Pancreas (tissue), 10 donors: ENCODE data around the gene RPP14. TPM values are rescaled to one million over a fixed set of nuclear protein-coding genes. Genes with fewer than 3 reads are reported as not detected.

ENCODE experiments used
- ATAC-seq, 4 donors: fragments of 200-7000 bp; cut with Tn5 transposase; one replicate each; pipeline versions ENCODE4 v1.8.0 to v1.9.1; 2020; ENCODE audit warnings: mild to moderate bottlenecking in 4 of 4, moderate library complexity in 4 of 4
- DNase-seq, 6 donors: peaks; one replicate each; pipeline ENCODE4 v3.0.0-alpha.2; 2020
- FAIRE-seq: peaks from 2 replicates; lab custom pipeline; 2012; peaks lifted over from hg19 to GRCh38; lab: Jason Lieb, UNC
- H3K27ac ChIP-seq, 4 donors: fragments of 200-600 bp; sonication (generic); 1 replicate in 3 of 4; 2 replicates in 1 of 4; pipeline versions ENCODE4 v1.5.0 to v1.8.0; 2020
- H3K27me3 ChIP-seq, 4 donors: fragments of 200-600 bp; one replicate each; pipeline ENCODE4 v1.8.0; 2021
- H3K36me3 ChIP-seq, 3 donors: fragments of 200-600 bp; sonication (generic) in 1 of 3; one replicate each; pipeline versions ENCODE4 v1.5.0 to v1.8.0; 2020 to 2021
- H3K4me1 ChIP-seq, 3 donors: fragments of 200-600 bp; one replicate each; pipeline ENCODE4 v1.8.0; 2021
- H3K4me3 ChIP-seq, 4 donors: fragments of 200-600 bp; sonication (generic) in 2 of 4; one replicate each; pipeline versions ENCODE4 v1.5.0 to v1.8.0; 2020 to 2021
- H3K9me3 ChIP-seq, 4 donors: fragments of 200-600 bp; one replicate each; pipeline ENCODE4 v1.8.0; 2021
- CTCF ChIP-seq, 4 donors: fragments of 200-600 bp; sonication (generic) in 3 of 4; IDR thresholded peaks; one replicate each; pipeline versions ENCODE4 v1.5.0 to v1.8.0; 2021; ENCODE audit warnings: antibody characterized with exemption in 4 of 4
- WGBS, 2 donors: extraction: QIAGEN DNeasy Blood & Tissue Kit; methylation state at CpG; one replicate each; pipeline ENCODE4 v1.1.7; 2013; 5-methylcytosine and 5-hydroxymethylcytosine counted together
- intact Hi-C, 3 donors: fragments of 100-400 bp; cut with DNase I; formaldehyde crosslinking; loops; one replicate each; pipeline versions ENCODE4 v1.11.1 to v1.14.2; 2022
- polyA plus RNA-seq, 2 donors: library from polyadenylated mRNA; stranded (reverse); fragments of 200-250 nt; gene quantifications; one replicate each; pipeline ENCODE4 v1.2.3, GENCODE V29; 2013
- total RNA-seq, 6 donors: library from RNA; stranded (reverse); fragmentation: NEBNext Ultra II Directional in 4 of 6; extraction: Animal tissue kit (Norgen Biotek cat#: 25700) in 4 of 6; gene quantifications; one replicate each; pipeline versions ENCODE4 v1.2.1 to v1.2.4, GENCODE V29; 2021 to 2023
- donor health status: healthy with polysubstance abuse.
- donor health status: DM: no; HTN: no; CAD: no; lungs with moderate emphysema.
- donor health status: DM: no; HTN: no; CAD: no.
- donor health status: control.
- donor health status: control.
- donor health status: Bipolar disorder and iron deficiency.
- donor health status: DM: yes; HTN: yes; CAD: no.
- donor health status: DM: no; HTN: no; CAD: no.
- donor health status: DM: no; HTN: no; CAD: no.
- donor health status: DM: yes; HTN: yes; CAD: no.

Gene RPP14
- total and polyA plus RNA-seq, 8 donors, result 5.0 to 8.1 (median 6.7) TPM

GRCh38 chr3:58323529-58324390 is 17.7 kb downstream of the RPP14 start:
- 60 to 61% methylated on average over 3 of the region's 3 CpGs for WGBS, 2 donors
- Histone ChIP-seq H3K36me3 (peaks cover 0 to 4% (median under 1%) of the 10 kb centered on the region in 3 donors), H3K9me3 (no peaks in the 10 kb centered on the region), H3K27me3 (no peaks in the 10 kb centered on the region), H3K4me3 (no peak overlapping the region), H3K27ac (no peak overlapping the region), H3K4me1 (peaks cover 5 to 10% (median 7%) of the 10 kb centered on the region in 3 donors)
- DNase-seq (no peak), ATAC-seq (peak in 3 of 4 donors; percentile 7 to 72 (median 64)), FAIRE-seq (no peak)
- no peak for TF ChIP-seq CTCF (IDR thresholded peaks at IDR 0.05)
- intact Hi-C loops, result no loop called here

GRCh38 chr3:58324391-58325390 is 18.6 kb downstream of the RPP14 start:
- intact Hi-C loops, result loop anchor here in 1 of 3 donors (5.0 kb wide), 1 partner anchor 88 kb away; no protein-coding TSS in a partner anchor
- Histone ChIP-seq H3K4me1 (peaks cover 5 to 10% (median 7%) of the 10 kb centered on the region in 3 donors), H3K9me3 (no peaks in the 10 kb centered on the region), H3K27me3 (no peaks in the 10 kb centered on the region), H3K36me3 (no peaks in the 10 kb centered on the region), H3K27ac (peak overlapping the region in 2 of 4 donors; percentile 58 to 72), H3K4me3 (no peak overlapping the region)
- TF ChIP-seq CTCF (IDR thresholded peaks at IDR 0.05), result no peak
- DNase-seq (no peak), ATAC-seq (no peak), FAIRE-seq (no peak)
- 87 to 94% methylated on average over 7 of the region's 7 CpGs for WGBS, 2 donors

- intact Hi-C loops, result loop anchor here in 1 of 3 donors (5.0 kb wide), 1 partner anchor 87 kb away; no protein-coding TSS in a partner anchor
- peak overlapping the region in 2 of 4 donors; percentile 58 to 72 for H3K27ac ChIP-seq
- no peak for FAIRE-seq
- no peaks in the 10 kb centered on the region for H3K9me3 ChIP-seq
- no peak for DNase-seq
- TF ChIP-seq CTCF (IDR thresholded peaks at IDR 0.05), result no peak
- WGBS, 2 donors, result 27 to 28% methylated on average over 2 of the region's 2 CpGs
- H3K27me3 ChIP-seq, result no peaks in the 10 kb centered on the region
- no peaks in the 10 kb centered on the region for H3K36me3 ChIP-seq
- peak; percentile 38 to 86 (median 46) for ATAC-seq
- H3K4me3 ChIP-seq, result no peak overlapping the region
- peaks cover 5 to 10% (median 7%) of the 10 kb centered on the region in 3 donors for H3K4me1 ChIP-seq
These were observed 19.5 kb downstream of the RPP14 start for GRCh38 chr3:58325525-58325992.

- no peak for FAIRE-seq
- no peaks in the 10 kb centered on the region for H3K9me3 ChIP-seq
- DNase-seq, result no peak
- H3K27ac ChIP-seq, result peak overlapping the region in 1 of 4 donors; percentile 58
- intact Hi-C loops, result loop anchor here in 1 of 3 donors (5.0 kb wide), 1 partner anchor 86 kb away; no protein-coding TSS in a partner anchor
- H3K4me3 ChIP-seq, result no peak overlapping the region
- 91 to 92% methylated on average over 8 of the region's 8 CpGs for WGBS, 2 donors
- ATAC-seq, result no peak
- no peaks in the 10 kb centered on the region for H3K27me3 ChIP-seq
- no peak for TF ChIP-seq CTCF (IDR thresholded peaks at IDR 0.05)
- peaks cover 5 to 10% (median 7%) of the 10 kb centered on the region in 3 donors for H3K4me1 ChIP-seq
- H3K36me3 ChIP-seq, result no peaks in the 10 kb centered on the region
These were observed 20.3 kb downstream of the RPP14 start for GRCh38 chr3:58326267-58326900.
